T-helper 2 cell (primary cell): Measurements from ENCODE around the gene XXYLT1.

Source experiments
- DNase-seq, 5 experiments: peaks; one replicate each; pipeline versions ENCODE4 v3.0.0 to v3.0.0-alpha.2; 2012 to 2022

The XXYLT1 gene

DNA sequence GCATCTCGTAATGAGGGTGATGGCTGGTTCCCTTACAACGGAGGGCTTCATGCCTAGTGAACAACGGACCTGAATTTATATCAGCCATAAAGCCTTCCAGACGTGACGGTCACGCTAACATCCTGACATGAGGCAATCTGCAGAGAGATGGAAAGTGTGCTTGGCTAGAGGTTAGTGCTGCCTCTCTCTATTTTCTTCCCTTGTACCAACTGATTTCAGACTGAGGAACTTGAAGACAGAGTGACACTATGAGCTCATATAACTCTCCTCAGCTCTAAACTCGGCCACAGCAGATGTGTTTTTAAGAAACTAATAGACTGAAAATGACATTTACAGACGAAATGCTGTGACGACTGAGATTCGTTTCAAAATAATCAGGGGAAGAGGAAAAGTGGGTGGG, 122.4 kb downstream of the XXYLT1 start:
- DNase-seq: no peak

DNA sequence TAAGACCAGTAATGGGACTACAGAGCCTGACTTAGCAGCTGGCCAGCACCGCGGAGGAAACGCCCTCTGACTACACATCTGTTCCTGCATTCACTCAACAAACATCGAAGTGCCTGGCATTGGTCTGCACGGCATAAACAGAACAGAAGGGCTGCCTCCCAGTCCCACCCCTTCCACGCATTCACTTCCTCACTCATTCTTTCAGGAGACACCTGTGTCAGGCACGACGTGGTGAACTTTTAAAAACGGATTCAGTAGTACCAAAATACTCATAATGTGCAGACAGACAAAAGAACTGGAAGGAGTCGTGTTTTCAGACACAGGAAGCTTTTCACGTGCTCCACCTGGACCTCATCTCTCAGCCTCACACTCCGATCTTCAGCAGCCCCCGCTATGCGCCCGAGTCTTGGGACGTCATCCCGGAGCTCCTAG, 123.3 kb downstream of the XXYLT1 start:
- peak in 2 of 5 experiments; percentile 8 to 66 for DNase-seq

DNA sequence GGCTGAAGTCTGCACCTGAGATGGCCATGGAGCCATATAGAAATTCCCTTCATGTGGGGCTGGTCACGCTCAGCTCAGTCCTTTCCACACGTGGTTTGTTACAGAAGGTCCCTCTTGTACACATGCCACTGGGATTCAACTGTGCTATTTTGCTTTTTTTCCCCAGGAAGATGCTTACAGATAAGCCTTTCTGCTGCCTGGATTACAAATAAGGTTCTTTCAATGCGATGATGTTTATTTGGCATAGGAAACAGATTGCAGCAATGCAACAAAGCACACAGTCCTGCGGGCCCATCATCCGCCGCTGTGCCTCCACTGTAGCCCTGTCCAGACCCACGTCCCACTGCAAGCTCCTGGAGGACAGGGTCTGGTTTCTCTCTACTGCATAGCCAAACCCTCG, 124.8 kb downstream of the XXYLT1 start:
- DNase-seq: no peak

DNA sequence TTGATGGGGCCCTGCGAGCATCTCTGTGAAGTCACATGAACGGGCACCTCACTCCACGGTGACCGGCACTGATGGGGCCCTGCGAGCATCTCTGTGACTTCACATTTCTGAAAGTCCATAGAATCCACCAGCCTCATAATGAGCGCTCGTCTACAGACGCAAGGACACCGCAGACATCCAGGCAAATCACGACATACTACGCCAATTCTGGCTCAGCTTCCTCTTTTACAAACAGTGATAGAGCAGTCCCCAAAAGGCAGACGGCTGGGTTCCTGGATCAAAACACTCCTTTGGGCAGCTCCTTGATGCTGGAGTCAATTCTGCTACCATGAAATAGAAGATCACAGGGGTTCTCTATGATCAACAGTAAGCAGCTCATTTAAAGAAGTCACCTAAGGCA, 125.4 kb downstream of the XXYLT1 start:
- DNase-seq: no peak

DNA sequence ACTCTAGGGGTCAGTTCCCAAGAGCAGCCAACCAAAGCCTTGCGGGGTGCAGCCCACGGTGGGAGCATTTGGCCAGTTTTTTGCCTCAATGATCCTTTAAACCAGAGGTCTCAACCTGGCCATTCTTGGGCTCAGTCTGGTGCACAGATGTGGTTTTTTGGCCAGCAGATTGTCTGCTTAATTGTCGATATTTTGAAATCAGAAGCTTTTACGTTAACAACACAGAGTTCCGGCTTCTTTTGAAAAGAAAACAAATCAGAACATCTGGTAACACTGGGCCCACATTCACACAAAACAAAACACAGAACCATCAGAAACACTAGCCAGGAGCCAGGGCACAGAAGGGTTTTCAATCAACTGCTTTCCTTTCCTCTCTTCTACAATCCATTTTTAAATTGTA, 127.7 kb downstream of the XXYLT1 start:
- no peak for DNase-seq

DNA sequence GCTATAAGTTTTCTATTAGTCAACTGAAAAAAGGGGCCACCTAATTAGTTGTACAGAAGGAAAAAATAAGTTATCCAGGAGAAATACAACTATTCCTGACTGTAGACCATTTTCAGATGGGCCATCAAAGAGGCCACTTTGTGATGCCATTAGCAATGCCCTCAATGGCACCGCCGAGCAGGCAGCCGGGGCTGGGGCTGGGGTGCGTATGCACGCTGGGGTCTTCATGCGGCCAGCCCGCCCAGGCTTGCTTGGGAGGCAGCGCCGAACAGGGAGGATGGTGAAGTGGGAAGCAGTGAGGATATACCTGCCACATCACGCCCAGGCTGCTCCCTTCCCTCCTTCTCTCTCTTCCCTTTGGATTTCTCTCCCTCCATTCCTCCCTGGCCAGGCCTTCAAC, 128.4 kb downstream of the XXYLT1 start:
- no peak for DNase-seq

DNA sequence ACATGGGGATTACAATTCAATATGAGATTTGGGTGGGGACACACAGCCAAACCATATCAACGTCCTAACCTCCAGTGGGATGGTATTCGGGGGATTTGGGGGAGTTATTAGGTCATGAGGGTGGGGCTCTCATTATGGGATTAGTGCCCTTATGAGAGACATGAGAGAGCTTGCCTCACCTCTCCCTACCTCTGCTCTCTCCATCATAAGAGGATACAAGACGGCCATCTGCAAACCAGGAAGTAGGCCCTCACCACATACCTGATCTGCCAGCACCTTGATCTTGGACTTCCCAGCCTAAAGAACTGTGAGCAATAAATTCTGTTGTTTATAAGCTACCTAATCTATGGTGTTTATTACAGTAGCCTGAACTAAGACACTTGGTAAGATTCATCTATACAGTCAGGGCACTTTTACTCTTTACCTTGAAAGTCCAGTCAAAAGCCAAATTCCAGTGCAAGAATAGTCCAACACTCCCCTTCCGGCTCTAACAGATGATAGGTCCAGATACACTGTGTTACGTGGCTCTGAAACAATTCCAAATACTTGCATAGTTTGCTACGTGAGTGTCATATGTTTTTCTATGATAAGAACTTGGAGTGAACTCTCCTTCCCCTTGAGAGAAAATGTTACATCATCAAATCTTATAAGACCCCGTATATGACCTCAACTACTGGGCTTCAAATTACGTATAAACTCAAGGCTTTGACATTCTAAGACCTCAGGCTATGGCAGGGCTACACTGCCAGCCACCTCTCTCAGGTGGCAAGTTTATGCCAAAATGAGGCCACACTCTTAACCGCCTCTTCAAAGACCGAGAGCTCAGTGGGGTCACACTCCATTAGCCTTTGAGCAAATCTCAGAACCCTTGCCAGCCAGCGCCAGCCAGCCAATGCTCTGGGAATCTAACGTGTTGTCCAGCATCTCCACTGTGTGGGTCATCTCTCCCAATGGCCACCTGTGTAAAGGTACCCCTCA, 129.9 kb downstream of the XXYLT1 start:
- DNase-seq: no peak

DNA sequence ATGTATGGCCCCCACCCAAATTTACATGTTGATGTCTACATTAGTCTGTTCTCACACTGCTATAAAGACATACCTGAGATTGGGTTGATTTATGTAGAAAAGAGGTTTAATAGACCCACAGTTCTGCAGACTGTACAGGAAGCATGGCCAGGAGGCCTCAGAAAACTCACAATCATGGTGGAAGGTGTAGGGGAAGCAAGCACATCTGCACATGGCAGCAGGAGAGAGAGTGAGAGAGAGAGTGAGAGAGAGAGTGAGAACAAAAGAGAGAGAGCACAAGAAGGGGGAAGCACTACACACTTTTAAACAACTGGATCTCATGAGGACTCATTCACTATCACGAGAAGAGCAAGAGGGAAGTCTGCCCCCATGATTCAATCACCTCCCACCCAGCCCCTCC, 130.5 kb downstream of the XXYLT1 start:
- DNase-seq: no peak

DNA sequence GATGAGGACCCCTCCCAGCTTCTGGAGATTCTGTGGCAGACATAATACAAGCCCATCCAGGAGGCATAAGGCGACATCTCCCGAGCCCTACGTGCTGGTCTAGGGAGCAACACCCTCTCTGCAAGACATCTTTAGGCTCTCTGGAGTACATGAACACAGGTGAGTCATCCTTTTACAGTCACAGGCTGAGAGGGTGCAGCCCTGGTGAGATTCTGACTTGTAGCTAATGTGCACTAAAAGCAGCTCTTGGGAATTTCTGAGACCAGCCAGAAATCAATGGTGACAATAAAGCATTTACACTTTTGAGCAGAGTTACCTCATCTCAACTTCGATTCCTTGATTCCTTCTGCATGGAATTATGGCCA, 131.1 kb downstream of the XXYLT1 start:
- no peak for DNase-seq

DNA sequence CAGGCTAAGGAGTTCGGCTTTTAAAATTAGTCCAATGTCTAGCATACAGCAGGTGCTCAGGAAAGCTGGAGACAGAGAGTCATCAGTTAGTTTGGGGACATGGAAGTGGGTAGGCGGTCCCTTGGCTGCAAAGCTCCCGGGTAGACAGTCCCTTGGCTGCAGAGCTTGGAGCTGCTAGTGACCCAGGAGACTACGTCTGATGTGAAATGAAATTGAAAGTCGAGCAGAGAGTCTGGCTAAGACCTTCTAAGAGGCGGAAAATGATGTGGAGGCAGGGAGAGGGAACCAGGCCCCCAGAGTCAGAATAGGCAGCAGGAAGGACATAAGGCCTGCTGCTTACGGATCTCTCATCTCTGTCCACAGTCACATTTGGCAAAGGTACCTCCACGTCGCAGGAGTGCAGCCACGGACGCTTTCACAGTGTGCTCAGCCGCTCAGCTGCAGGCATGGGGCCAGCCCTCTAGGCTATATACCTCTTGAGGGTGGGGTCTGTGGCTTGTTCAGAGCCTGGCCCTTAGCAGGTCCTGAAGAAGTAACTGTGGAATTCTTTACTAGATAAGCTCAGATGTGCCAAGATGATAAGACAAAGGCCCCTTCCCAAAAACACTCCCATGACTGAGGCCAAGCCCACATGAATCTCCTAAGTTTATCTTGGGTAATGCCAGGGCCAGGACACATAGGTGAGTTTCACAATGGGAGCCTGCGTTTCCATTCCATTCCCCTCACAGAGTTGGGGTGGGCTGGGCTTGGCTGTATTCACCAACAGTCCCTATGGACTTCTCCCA, 131.7 kb downstream of the XXYLT1 start:
- DNase-seq: no peak

DNA sequence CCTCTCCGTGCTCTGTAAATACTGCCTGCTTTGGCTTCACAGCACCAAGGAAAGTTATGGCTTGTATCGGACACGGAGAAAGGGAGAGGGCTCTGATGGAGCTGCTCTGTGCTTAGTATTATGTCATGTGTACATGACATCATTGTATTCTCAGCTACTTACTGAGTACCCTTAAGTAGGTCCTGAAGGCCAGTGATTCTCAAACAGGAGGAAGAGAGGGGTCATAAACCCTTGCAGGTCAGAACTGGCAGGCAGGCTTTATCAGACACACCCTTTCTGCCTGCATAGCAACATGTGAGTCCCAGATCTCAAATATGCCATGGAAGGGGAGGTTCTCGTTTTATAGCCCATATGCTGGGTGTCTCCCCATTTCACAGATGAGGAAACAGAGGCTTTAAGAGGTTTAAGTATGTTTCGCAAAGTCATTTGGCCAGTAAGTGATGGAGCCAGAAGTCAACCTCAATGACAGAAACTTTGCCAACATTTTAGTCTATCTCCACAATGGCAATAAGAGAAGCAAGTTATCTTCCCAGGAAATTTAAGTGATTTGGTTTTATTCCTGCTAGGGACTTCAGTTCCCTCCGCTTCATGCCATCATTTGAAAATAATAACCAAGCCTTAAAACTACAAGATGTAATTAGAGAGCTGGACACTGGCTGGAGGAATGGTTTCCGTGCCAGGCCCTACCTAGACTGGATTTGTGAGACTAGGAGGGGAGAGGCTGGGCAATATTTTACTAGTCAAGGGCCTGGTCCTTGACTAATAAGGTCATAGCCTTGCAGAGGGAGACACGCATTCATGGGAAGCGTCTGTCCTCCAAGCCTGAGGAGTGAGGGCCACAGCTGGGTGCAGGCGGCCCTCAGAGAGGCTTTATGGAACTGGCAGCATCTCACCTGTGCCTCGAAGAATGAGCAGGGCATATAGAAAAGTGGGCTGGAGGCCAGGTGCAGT, 133.0 kb downstream of the XXYLT1 start:
- no peak for DNase-seq

DNA sequence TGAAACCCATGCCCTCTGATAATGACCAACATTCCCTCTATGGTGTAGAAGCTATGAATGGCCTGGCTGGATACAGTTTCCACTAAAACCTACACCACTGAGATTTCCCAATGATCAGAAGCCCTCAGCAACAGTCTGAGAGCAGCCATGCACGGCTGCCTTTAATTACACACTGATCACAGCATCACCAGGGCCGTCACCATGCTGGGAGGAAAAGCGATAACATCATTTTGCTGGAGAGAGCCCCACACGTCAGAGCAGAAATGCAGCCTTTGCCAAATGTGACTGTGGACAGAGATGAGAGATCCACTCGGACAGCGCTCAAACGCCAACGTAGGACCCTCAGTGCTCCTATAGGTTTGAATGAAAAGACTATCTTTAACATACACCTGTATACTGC, 135.0 kb downstream of the XXYLT1 start:
- no peak for DNase-seq

DNA sequence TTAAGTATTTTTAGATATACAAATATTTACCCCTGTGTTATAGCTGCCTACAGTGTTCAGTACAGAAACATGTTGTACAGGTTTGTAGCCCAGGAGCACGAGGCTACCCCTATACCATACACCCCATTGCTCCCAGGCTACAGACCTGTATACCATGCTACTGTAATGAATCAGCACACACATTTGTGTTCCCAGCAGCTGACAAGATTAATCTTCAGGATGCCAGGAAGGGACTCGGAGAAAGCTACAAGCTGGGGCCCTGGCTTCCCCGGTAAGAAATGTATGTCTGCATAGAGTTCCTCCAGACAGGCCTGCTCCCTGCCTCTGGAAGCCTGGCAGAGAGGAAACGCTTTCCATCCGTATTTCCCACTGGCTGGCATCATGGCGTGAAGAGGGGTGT, 136.5 kb downstream of the XXYLT1 start:
- DNase-seq: no peak

DNA sequence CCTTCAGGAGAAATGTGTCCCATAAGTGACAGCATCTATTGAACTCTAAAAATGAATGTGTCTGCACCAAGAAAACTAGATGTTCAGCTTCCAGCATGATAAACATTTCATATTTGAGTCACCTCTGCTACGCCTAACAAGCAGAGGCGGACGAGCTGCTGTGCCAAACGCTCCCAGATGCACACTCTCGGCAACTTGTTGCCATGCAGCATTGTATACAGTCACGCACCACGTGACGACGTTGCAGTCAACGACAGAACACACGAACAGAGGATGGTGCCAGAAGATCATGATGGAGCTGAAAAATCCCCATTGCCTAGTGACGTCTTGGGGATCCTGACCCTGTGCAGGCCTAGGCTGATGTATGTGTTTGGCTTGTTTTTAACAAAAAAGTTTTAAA, 137.5 kb downstream of the XXYLT1 start:
- DNase-seq: peak in 4 of 5 experiments; percentile 22 to 97 (median 46)

DNA sequence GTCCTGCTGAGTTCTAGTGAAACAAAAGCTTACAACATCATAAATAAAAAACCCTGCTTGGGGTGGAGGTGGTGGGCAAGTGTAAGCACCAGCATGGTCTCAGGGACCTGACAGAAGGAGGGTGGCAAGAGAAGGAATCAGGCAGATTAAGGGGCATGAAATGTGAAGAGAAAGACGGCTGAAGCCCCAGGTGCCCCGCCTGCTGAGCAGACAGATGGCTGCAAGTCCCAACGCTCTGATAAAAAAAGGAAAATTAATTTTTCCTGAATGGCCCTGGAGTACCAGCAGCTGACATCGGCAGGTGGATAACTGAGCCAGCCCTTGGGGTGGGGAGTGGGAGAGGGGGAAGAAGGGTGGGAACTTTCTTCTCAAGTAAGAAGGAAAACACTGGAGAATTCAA, 137.9 kb downstream of the XXYLT1 start:
- DNase-seq: no peak

DNA sequence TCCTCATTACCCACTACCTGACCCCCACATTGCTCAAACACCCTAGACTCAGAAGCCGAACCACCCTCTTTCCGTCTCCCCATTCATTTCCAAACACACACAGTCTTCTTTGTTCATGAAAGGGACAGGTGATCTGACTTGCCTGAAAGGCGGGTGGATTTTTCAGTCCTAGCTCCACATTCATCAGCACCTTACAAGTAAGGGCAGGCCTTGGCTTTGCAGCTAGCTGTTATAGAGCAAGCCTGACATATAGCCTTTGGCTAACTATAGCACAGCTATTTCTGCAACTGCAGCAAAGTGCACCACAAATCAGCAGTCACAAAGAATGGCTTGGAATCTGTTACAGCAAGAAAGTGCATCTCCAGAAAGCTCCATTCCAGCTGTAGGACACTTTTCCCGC, 139.8 kb downstream of the XXYLT1 start:
- no peak for DNase-seq

DNA sequence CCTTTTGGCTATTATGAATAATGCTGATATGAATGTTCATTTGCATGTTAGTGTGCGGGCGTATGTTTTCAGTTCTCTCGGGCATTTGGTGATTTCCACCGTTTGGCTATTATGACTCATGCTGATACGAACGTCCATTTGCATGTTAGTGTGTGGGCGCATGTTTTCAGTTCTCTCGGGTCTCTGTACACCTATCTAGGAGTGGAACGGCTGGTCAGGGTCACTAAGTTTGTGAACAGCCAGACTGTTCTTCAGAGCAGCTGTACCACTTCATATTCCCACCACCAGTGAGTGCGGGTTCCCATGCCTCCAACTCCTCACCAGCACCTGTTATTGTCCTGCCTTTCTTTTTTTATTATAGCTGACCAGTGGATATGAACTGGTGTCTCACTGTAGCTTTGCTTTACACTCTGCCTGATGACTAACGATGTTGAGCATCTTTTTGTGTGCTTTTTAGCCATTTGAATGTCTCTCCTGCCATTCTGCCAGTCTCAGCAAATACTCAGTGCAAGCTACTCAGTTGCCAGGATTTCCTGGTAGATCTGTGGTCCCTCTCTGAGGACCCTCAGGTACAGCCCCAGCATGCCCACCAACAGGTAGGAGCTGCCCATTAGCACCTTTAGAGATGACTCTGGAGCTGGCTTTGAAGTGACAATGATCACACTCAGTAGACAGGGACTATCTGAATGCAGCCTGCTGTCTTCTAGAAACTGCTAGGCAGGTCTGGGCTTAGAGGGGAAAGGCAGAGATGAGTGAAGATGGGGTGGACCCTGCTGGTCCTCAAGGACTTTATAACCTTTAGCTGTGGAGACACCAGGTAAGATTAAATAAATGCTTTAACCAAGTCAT, 141.1 kb downstream of the XXYLT1 start:
- peak in 2 of 5 experiments; percentile 5 to 83 for DNase-seq

DNA sequence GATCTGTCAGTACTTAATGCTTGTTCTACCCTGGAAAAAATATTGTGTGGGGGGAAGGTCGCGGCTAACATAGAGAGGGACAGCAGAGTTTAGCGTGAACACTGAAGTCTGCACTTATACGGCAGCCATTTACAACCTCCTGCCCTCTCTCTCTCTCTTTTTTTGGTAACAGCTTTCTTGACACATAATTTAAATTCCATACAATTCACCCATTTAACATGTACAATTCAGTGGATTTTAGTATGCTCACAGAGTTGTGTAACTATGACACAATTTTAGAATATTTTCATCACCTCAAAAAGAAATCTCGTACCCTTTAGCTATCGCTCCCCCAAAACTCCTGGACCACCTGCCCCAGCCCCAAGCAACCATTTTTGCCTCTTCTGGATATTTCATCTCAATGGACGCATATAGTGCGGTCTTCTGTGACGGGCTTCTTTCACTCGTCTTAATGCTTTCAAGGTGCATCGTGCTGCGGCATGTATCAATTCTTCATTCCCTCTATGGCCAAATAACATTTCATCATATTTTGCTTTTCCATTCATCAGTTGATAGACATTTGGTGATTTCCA, 141.8 kb downstream of the XXYLT1 start:
- DNase-seq: peak in 1 of 5 experiments; percentile 34

DNA sequence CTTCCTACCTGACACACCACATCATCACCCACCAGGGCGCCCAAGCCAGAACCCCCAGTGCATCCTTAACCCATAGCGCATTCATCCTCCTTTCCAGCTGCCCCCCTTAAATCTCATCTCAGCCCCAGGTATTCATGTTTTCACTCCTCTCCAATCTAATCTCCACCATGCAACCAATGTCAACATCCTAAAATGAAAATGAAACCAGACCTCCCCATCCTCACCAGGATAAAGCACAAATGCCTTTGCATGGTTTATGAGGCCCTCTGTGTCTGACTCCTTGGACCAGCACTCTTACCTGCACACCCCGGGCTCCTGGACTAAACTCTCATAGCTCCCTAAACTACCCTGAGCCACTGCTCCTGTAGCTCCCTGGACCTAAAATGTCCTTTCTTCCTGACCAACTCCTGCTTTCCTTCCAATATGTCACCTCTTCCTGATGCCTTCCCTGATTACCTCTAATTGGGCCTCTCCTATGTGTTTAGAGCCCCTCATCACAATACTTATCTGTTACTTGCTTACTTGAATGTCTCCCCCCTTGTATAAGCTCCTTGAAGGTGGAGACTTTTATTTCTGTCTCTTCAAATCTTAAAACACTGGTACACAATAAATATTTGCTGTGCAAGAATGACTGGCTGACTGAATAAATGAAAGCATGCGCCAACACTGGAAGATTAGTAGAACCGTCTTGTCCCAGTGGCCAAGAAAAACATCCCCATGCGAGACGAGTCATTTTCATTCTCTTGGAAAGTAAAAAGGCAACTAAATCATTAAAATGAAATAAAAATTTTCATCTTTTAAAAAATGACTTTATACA, 142.5 kb downstream of the XXYLT1 start:
- DNase-seq: peak in 1 of 5 experiments; percentile 65

DNA sequence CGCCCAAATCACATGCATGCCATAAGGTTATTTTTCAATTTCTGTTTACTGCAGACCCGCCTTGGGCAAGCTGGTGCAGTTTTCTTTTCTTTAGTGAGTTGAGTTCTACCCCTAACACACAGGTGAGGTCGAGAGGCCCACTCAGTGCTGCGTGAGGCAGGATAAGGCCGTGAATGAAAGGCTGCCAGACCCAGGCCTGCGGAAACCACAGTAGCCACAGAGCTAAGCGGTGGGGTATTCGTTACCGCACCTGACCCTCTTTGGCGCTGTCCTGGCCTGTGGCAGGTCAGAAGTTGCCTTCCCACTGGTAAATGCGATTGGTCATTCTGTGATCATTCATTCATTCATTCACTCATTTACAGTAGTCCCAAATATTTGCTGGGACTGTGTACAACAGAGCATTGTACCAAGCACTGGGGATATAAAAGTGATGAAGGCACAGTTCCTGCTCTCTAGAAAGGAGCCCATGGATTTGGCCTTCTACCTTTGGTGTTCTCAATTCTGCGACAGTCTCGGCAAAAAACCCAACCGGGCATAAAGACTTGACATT, 144.8 kb downstream of the XXYLT1 start:
- no peak for DNase-seq
